GM11168 (cell line): ENCODE results near the gene CYP27A1.

Experiments used
- in situ Hi-C: fragments of 300-500 bp; cut with MboI; formaldehyde crosslinking; loops from one replicate; pipeline ENCODE4 v1.12.0; 2022; ENCODE audit warnings: low sequenced_read_pairs; ENCODE audit not compliant: unreplicated experiment

The CYP27A1 gene

DNA sequence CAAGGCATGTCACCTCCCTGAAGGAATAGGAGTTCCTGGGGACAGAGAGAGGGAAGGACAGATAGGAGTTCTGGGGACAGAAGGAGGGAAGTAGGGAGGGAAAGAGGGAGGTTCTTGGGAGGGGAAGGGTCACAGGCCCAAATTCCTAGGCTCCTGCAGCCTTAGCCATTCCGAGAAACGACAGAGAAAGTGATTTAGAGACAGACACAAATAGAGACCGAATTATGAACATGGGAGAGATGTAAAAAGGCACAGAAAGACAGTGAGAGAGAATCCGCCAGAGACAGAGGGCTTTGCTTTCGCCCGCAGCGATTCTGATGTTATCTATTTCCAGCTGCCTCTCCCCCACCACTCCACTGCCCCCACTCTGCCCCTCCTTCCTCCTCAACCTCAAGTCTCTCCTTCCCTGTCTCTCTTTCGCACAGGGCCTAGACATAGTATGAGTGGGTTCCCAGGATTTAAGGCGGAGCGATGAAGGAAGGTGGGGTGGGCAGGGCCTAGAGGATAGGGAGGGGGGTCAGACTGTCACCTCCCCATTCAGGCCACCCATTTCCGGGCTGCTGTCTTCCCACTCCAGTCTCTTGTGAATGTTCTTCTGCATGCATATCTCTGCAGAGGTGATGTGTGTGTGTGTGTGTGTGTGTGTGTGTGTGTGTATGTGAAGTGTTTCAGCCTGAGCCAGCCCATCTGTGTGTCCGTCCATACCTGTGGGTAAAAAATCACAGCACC is 74.4 kb downstream of the CYP27A1 start:
- in situ Hi-C loops = no loop called here

DNA sequence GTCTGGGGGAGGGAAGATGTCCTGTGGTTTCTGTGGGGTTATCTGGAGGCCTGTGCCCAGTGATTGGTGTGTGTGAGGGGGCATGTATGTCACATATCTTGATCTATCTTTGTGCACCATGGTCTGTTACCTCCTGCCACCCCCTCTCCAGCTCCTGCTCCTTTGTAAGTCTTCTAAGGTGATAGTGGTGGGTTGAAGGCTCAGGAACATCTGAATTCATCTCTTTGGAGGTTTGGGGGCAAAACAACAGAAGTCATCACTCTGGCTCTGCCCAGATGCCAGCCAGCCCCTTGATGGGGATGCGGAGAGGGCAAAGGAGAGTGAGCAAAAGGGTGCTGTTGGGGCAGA is 74.9 kb downstream of the CYP27A1 start:
- in situ Hi-C loops = no loop called here

DNA sequence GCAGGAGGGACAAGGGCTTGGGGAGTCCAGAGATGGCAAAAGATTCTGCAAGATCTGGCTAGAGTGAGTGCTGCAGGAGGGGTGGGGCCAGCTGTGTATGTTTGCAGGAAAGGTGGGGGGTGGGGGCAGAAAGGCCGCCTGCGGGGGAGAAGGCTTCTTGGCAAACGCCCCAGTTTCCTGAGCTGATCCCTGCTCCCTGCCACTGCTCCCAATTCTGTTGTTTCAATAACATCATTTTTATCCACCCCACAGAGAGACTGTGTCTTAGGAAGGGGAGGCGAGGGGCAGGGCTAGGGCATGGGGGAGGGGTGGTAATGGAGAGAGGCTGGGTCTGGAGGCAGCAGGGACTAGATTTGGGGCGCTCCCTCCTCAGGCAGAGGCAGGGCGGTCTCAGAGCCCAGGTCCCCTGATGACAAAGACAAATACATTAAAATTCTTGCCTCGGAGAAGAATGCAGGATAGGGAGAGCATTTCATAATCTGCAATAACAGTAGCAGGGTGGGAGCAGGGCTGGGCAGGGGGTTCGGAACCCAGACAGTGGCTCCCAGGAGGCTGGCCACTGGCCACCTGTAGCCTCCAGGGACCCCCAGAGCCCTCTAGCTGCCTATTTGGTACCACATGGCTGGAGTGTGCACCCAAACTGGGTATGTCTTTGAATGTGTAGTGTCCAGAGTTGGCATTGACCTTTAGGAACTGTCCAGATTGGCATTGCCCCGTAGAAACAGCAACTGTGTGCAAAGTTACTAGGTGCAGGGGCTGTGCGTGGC is 75.6 kb downstream of the CYP27A1 start:
- in situ Hi-C loops = no loop called here

DNA sequence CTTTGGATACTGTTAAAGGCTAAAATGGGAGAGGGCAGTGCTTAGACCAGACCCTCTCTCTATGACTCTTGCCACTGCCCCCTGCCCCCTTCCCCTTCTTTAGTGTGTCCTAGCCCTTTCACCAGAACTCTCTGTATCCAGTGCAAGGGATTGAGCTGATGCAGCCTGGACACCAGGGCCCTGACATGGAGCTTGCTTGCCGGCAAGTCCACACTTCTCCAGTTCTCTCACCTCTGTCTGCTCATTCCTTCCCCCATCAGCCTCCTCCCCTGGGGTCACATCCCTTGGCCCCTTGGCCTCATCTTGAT is 76.1 kb downstream of the CYP27A1 start:
- in situ Hi-C loops = no loop called here

DNA sequence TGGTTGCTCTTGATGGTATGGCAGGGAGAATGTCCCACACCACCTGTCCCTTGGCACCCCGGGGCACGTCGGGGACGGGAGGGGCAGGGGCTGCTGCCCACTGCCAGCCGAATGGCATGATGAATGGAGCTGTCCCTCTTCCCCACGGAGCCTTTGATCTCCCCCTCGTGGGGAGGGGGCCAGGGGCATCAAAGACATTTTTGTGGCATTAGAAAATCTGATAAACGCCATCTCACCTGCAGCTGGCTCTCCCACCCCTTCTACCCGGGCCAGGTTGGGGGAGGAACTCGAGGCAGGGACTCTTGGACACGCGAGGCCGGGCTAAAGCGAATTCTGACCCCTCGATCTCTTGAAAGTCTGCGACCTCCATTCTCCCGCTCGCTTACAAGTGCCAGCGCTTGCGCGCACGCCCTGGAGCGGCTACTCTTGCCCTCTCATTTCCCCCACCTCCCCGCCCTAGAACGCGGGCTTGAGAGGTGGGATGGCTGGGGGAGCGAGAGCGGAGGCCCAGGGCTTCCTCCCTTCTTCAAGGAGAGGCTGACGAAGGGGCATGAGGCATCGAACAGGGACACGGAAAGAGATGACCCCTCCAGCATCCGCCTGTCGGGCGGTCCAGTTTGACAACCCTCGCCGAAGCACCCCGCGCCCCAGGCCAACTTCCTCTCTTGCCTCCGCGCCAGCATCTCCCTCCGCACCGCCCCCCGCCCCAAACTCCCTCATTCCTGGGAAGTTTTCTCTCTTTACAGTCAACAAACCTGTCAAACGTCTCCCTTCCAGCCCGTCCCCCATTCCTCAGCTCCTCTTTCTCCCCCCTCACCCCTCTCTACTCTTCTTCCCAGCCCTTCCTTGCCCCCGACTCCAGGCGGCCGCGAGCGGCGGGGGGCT is 77.0 kb downstream of the CYP27A1 start:
- in situ Hi-C loops = no loop called here

DNA sequence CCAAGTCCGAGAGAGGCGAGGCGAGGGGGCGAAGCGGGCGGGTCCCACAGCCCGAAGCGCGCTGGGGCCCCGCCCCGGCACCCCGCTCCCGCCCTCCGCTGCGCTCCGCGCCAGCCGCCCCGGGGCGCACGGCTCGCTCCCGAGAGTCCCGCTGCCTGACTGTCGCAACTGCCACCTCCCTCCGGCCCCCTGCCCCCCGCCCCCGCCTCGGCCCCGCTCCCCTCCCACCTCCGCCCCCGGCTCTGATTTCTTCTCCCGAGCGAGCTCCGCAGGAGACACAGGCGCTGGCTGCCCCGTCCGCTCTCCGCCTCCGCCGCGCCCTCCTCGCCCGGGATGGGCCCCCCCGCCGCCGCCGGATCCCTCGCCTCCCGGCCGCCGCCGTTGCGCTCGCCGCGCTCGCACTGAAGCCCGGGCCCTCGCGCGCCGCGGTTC is 77.6 kb downstream of the CYP27A1 start, which contains the start of gene WNT6:
Gene WNT6, plus strand, starts transcription at position 250 of the 432 bp plus-strand sequence. CDS start 233 bp downstream, outside the sequence.
- in situ Hi-C loops = no loop called here

DNA sequence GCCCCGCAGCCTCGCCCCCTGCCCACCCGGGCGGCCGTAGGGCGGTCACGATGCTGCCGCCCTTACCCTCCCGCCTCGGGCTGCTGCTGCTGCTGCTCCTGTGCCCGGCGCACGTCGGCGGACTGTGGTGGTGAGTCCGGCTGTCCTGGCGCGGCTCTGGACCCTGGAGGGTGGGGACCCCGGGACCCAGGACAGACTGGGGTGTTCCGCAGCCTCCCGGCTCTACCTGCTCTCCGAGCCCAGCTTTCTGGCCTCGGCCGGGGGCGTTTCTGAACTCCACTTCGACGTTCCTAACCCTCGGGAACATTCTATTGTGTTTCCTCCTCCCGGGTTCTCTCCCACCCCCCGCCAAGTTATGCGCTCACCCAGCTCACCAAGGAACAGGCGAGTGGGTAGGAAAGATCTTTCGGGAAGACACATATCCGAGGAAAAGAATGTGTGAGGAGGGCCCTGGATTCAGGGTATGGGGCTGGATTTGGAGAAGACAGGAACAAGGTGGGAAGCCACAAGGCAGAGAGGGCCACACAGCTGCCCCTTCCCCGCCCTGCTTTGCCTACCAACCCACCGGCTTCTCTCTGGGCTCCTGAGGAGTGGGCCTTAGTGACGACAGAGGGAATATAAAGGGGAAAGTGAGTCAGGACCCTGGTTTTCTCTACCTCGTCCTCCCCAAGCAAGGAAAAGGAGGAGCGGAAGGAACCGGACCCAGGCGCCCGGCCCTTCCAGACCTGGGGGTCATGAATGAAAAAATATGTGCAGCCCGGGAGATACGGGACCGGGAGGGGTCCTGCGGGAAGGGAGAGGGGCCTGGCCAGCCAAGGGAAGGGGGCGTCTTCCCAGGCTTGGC is 78.3 kb downstream of the CYP27A1 start:
- in situ Hi-C loops = no loop called here

DNA sequence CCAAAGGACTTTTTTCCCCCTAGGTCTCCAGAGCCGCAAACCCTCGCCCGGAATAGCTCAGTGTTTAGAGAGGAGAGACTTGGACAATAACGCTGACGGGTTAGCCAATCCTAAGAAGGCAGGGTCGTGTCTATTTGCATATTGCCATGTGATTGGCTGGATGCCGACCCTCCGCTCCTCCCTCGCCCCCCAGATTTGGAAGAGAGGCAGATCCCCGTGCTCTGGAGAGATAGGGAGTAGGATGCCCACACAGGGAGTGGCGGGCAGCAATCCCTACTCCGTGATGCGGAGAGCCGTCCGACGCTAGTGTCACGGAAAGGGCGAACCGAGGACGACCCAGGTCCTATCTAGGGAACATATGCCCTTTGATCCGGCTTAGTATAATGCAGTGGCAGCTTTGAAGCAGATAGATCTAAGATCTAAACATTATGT is 79.0 kb downstream of the CYP27A1 start:
- in situ Hi-C loops = no loop called here

DNA sequence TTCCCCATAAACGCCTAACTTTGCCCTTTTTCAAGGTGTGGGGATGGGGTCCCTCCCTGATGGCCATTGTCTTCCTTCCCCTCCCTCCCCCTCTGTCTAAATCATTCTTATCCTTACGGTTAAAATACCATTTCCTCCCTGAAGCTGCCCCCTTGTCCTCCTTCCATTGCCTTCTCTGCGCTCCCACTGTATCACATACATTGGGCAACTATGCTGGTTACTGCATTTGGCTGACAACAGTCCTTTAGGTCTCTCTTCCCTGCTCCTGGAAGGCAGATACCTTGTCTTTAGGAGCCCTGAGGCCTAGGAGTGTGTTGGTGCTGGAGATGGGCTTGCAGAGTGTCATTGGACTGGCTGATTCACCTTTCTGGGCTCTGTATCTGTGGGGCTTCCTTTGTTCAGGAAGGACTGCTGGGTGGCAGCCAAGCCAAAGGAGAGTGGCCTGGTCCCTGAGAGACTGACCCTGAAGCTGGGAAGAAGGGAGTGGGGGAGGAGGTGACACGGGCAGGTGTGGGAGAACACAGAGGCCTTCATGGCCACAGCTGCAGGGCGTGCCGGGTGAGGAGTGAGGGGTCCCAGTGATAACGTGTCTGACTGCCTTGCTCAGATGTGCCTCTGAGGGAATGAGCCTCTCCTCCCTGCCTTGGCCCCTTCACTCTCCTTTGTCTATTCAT is 79.8 kb downstream of the CYP27A1 start:
- in situ Hi-C loops = no loop called here

DNA sequence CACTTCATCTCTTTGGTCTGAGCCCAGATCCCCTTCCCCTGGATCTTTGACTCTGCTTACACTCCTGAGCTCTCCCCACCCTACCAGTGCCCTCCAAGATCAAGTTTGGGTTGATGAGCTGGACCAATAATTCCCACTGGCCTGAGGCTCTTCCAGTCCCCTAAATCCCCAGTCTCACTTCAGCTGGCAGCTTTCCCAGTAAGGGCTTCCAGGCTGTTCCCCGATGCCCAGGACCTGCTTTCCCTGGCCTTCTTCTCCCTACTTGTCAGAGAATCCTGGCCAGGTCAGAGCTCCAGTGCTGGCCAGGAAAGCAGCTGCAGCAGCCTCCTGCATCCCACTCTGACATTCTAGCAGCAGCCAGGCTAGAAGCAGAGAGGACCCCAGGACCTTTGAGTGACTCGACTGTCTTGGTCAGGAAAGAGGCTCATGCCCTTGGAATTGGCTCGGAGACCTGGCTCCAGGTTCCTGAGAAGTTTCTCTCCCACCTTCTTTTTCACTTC is 81.1 kb downstream of the CYP27A1 start:
- in situ Hi-C loops = no loop called here
